Hematopoietic multipotent progenitor cell treated with erythropoietin and hydrocortisone succinate and interleukin-3 and kit ligand, for 8 days (in vitro differentiated cells): ENCODE data around the gene SLC22A9.
"Not testable (repeated sequence)": the region's sequence is repeated elsewhere in the genome, so short reads cannot be mapped to it uniquely, and the experiment has no call there.

ENCODE experiments used
- DNase-seq: peaks from one replicate; pipeline ENCODE4 v3.0.0-alpha.2; 2015

Gene SLC22A9

DNA sequence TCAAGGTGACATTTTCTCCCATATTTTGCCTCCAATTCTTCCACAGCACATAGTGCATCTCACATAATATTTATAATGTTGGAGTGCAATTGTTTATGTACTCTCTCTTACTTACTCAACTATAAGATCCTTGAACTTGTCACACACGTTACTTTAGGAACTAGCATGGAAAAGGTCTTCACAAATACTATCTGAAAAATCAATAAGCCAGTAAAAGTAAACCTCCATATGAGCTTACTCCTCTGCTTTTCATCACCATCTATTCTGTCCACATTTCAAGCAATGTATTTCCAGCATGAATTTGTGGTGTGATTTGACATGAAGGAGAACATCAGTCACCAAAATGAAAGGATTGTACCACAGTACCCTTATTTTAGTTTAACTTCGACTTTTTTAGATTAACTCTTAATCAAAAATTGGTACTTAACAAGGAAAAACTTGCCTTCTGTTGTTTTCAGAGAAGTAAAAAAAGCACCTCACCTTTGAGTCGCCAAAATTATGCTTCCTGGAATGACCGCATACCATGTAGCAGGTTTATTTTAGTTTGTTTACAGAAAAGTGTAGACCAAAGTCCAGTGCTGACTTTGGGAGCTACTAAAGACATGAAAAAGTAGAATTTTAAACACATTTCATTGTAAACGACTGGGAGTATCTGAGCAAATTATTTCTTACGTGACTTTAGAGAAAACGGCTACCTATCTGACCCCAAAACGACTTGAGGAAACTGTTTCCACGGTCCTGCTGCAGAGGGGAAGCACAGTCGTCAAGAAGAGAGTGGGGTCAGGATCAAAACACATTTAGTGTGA is at the start of gene SLC22A9:
SLC22A9 (plus strand) TSS at position 621 of the 806 bp plus-strand sequence. CDS start 272 bp downstream, outside the sequence.
- DNase-seq = no peak

DNA sequence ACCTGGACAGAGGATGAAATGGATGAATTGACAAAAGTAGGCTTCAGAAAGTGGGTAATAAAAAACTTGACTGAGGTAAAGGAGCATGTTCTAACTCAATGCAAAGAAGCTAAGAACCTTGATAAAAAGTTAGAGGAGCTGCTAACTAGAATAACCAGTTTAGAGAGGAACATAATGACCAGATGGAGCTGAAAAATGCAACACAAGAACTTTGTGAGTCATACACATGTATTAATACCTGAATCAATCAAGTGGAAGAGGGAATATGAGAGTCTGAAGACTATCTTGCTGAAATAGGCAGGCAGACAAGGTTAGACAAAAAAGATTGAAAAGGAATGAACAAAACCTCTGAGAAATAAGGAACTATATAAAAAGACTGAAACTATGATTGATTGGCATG is 47.9 kb upstream of the SLC22A9 start:
- no peak for DNase-seq

DNA sequence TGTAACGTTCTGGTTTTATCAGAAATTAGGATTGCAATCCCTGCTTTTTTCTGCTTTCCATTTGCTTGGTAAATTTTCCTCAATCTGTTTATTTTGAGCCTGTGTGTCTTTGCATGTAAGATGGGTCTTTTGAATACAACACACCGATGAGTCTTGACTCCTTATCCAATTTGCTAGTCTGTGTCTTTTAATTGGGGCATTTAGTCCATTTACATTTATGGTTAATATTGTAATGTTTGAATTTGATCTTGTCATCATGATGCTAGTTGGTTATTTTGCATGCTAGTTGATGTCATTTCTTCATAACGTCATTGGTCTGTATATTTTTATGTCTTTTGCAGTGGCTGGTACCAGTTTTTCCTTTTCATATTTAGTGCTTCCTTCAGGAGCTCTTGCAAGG is 34.5 kb upstream of the SLC22A9 start:
- DNase-seq = not testable (repeated sequence)

DNA sequence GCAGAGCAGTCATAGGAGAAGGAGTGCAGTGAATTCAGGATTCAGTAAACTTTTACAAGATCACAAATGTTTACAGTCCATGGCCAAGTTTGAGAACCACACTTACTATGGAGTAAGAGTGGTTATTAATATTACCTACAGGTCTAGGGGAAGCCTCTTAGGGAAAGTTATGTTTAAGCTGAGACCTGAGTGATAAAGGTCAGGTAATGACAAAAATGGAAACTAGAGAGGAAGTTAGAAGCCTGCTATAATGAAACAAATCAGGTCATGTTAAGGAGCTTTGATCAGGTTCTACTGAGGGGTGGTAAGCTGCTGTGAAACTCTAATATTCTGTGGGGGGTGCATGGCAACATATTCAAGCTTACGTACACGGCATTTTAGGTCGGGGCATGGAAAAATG is 32.5 kb upstream of the SLC22A9 start:
- DNase-seq = no peak

DNA sequence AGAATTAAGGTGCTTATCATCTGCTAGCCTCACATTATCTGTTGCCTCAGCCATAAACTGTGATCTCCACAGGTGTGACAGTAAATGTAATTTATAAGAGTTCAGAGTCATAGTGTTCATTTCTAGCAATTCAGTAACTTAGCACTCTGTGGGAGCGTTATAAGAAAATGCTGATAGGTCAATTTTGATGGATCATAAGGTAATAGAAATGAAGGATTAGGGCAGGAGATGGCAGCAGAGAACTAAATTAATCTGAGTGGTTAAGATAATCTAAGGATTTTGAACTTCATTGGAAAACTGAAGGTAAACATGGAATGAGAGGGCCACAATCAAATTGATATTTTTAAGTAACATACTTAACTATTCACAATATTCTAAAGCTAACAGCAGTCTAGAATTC is 26.5 kb upstream of the SLC22A9 start:
- DNase-seq = no peak

DNA sequence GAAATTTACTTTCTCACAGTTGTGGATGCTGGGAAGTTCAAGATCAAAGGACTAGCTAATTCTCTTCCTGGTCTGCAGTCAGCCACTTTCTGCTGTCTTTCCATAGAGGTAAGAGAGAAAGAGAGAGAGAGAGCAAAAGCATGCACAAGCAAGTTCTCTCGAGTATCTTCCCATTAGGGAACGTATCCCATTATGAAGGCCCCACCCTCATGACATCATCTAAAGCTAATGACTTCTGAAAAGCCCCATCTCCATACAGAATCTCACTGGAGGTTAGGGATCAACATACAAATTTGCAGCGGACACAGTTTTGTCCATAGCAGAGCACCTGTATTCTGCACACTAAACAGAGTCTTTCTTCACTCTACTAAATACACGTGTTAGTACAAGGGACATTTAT is 17.4 kb upstream of the SLC22A9 start:
- no peak for DNase-seq

DNA sequence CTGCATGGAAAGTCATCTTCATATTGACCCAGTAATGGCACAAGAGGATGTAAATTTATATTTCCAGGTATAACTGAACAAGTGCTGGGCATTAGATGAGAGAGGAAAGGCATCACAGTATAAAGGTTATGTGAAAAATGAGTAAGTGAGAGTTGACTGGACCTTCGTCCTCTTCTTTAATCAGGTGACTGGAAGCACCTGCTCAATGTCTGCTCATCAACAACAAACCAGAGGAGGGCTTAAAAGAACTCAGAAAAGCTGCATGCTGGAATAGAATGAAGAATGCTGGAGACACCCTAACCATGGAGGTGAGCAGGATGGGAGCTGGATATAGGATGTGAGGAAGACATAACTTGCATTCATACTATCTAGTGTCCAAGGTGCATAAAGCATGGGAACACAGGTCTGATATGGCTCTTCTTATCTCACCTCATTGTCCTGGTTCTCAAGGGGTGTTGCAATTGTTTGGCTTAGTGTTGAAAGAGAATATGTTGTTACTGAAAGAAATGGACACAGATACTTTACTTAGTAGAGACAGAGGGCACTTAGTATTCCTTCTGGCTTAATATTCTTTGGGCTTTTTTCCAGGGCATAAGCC is 7.3 kb upstream of the SLC22A9 start:
- DNase-seq = no peak

DNA sequence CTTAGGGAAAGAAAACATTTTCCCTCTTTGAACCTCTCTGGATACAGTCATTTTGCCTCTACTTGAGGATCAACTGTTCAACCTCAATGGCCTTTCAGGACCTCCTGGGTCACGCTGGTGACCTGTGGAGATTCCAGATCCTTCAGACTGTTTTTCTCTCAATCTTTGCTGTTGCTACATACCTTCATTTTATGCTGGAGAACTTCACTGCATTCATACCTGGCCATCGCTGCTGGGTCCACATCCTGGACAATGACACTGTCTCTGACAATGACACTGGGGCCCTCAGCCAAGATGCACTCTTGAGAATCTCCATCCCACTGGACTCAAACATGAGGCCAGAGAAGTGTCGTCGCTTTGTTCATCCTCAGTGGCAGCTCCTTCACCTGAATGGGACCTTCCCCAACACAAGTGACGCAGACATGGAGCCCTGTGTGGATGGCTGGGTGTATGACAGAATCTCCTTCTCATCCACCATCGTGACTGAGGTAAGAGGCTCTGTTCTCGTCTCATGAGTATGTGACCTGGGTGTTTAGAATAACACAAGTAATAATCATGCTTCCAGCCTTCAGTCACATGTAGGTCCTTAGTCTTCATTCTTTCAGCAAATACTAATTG is 495 bp downstream of the SLC22A9 start:
- no peak for DNase-seq

DNA sequence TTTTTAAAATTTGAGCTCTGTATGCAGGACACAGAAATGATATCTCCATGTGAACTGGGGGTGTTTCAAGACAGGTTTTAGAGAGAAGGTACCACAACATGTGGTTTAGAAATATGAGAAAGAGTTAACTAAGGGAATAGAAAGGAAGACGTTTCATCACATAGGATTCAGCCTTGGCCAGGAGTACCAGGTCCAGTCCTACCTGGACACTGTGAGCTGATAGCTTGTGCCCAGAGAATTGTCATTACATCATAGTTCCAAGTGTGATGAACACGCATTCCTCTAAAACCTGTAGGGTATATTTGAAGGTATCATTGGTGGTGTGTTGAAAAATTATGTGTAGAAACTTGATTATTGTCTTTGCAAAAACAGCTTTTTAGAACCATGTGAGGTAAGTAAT is 1.8 kb downstream of the SLC22A9 start:
- DNase-seq = no peak

DNA sequence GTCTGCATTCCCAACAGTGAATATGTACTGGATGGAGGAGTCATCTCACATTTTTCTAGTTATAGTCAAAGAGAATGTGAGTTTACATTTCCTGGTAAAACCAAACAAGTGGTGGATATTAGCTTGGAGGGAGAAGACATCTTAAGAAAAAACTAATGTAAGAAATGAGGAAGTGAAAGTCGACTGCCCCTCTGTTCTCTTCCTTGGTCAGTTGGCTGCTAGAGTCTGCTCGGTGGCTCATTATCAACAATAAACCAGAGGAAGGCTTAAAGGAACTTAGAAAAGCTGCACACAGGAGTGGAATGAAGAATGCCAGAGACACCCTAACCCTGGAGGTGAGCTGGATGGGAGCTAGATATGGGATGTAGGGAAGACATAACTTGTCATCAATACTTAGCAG is 5.8 kb downstream of the SLC22A9 start:
- DNase-seq = no peak

DNA sequence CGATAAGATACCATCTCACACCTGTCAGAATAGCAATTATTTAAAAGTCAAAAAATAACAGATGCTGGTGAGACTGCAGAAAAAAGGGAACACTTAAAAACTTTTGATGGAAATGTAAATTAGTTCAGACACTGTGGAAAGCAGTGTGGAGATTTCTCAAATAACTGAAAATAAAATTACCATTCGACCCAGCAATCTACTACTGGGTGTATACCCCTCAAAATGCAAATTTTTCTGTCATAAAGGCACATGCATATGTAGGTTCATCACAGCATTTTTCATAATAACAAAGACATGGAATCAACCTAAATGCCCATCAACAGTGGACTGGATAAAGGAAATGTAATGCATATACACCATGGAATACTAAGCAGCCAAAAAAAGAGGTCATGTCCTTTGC is 10.5 kb downstream of the SLC22A9 start:
- DNase-seq = no peak

DNA sequence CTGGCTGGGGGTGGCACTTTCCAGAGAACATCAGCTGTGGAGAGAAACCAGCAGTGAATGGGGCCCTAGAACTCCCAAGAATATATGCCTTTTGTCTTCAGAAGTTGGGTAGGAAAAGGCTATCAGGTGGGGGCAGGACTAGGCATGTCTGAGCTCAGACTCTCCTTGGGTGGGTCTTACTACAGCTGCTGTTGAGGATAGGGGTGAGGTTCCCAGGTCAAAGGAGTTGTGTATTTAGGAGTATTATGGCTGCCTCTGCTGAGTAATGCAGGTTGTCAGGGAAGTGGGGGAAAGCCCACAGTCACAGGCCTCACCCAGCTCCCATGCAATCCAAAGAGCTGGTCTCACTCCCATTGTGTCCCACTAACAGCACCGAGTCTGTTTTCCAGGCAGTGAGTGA is 26.1 kb downstream of the SLC22A9 start:
- DNase-seq = no peak

DNA sequence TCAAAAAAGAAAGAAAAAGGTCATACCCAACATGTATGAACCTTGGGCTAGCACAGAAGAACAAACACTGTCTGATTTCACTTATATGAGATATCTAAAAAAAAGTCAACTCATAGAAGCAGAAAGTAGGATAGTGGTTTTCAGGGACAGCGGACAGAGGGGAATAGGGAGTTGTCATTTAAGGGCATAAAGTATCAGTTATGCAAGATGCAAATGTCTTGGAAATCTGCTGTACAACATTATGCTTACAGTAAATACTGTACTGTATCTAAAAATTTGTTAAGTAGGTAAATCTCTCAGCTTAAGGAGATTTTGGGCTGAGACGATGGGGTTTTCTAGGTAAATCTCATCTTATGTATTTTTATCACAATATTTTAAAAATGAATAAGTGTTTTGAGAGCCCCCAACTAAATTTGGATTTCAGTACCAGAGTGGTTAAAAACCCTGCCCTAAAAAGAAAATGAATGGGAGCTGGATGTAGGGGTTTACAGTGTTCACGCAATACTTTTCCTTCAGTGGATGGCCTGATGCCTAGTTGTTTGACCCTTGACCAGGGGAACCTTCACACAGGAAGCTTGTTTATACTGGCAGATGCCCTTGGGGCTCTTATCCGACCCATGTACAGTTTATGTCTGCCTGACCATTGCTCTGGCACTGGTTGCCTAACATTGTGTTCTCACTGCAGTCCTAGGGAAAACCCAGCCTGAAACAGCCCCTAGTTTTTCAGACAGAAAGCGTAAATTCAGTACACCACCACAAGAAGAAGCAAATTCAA is 34.8 kb downstream of the SLC22A9 start:
- no peak for DNase-seq

DNA sequence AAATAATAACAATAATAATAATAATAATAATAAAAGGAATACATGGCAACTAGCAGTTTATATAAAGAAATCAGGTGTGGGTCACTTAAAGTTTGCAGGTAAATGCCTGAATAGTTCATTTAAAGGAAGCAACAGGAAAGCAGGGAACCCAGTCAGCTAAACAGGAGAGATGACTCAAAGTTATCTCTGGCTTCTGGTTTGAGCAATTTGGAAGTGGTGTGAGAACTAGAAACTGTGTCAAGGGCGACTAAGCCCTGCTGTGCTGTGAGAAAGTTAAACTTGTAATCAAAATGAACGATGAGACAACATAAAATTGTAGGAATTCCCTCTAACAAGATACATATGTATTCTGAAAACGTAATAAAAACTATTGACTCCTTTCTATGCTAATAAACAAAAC is 35.5 kb downstream of the SLC22A9 start:
- no peak for DNase-seq

DNA sequence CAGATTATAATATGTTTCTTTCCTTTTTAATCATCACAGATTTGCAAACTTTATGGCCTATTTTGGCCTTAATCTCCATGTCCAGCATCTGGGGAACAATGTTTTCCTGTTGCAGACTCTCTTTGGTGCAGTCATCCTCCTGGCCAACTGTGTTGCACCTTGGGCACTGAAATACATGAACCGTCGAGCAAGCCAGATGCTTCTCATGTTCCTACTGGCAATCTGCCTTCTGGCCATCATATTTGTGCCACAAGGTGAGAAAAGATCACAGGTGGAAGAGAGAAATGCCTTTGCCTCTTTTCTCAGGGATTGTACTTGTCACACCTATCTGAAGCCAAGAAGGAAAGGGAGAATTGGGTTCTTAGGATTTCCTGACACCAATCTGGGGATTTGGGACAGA is 36.9 kb downstream of the SLC22A9 start:
- no peak for DNase-seq

DNA sequence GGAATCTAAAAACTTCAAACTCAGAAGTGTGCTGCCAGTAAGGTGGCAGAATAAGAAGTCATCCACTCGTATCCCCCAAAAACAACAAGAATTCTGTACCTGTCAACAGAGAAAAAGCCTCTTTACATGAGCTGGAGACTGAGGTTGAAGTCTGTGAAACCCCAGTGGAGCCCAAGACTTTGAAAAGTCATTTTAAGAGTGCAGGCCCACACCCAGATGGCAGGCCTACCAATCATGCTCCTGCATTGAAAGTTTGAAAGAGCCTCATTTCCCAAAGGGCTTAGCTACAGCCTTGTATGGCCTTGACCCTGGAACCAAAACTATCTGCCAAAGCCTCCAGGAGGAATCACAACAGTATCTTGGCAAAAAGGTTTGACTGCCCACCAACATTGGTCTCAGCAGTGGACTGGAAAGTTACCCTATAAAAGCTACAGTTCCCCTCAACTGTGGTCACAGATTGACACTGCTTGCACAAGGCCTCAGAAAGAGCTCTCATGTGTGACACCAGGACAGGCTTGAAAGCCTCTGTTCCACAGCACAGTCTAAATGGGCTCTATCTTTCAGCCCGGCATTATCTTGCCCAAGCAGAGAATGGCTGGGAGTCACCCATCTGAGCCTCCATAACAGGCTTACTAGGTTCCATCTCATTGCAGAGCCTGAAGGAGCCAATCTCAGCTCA is 47.7 kb downstream of the SLC22A9 start:
- no peak for DNase-seq

DNA sequence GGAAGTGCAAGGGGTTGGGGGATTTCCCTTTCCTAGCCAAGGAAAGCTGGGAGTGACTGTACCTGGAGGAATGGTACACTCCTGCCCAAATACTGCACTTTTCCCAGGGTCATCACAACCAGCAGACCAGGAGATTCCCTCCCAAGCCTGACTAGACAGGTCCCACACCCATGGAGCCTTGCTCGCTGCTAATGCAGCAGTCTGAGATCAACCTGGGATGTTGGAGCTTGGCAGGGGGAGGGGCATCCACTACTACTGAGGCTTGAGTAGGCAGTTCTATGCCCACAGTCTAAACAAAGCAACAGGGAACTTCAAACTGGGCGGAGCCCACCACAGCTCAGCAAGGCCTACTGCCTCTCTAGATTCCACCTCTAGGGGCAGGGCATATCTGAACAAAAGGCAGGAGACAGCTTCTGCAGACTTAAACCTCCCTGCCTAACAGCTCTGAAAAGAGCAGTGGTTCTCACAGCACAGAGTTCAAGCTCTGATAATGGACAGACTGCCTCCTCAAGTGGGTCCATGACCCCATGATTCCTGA is 58.5 kb downstream of the SLC22A9 start:
- no peak for DNase-seq

DNA sequence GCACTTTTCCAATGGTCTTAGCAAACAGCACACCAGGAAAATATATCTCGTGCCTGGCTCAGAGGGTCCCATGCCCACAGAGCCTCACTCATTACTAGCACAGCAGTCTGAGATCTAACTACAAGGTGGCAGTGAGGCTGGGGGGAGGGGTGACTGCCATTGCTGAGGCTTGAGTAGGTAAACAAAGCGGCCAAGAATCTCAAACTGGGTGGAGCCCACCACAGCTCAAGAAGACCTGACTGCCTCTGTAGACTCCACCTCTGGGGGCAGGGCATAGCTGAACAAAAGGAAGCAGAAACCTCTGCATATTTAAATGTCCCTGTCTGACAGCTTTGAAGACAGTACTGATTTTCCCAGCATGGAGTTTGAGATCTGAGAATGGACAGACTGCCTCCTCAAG is 61.1 kb downstream of the SLC22A9 start:
- not testable (repeated sequence) for DNase-seq

DNA sequence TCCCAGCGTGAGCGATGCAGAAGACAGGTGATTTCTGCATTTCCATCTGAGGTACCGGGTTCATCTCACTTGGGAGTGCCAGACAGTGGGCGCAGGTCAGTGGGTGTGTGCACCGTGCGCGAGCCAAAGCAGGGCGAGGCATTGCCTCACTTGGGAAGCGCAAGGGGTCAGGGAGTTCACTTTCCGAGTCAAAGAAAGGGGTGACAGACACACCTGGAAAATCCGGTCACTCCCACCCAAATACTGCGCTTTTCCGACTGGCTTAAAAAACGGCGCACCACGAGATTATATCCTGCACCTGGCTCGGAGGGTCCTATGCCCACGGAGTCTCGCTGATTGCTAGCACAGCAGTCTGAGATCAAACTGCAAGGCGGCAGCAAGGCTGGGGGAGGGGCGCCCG is 65.8 kb downstream of the SLC22A9 start:
- not testable (repeated sequence) for DNase-seq

DNA sequence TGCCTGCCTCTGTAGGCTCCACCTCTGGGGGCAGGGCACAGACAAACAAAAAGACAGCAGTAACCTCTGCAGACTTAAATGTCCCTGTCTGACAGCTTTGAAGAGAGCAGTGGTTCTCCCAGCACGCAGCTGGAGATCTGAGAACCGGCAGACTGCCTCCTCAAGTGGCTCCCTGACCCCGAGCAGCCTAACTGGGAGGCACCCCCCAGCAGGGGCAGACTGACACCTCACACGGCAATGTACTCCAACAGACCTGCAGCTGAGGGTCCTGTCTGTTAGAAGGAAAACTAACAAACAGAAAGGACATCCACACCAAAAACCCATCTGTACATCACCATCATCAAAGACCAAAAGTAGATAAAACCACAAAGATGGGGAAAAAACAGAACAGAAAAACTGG is 66.2 kb downstream of the SLC22A9 start:
- DNase-seq = not testable (repeated sequence)

DNA sequence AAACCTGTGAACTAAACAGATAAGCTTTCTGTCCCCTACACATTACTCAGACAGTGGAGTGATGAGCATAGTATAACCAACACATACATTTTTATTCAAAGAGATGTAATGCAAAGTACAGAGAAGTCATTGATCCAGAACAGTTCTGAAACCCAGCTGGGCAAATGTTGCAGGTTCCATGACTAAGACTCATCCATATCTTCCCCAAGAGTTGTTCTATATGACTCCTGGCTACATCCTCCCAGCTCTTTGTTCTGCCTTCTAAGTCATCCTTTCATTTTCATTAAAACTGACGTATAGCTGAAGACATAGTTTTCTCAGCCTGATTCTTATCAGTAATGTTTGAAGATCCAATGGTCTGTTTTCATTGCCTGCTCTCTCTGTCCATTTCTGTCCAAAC is 74.1 kb downstream of the SLC22A9 start:
- DNase-seq = no peak

DNA sequence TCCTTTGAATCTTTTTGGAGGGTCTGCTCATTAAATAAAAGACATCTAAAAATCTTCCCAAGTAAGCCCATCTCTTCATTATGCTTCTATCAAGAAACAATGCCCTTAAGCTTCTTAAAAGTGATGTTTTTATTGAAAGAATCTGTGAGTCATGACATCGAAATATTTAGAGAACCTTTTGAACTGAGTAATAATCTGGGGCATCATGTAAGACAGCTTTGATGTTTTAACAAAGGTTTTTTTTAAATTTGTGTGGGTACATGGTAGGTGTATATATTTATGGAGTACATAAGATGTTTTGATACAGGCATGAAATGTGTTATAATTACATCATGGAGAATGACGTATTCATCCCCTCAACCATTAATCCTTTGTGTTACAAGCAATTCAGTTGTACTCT is 74.6 kb downstream of the SLC22A9 start:
- DNase-seq = no peak

DNA sequence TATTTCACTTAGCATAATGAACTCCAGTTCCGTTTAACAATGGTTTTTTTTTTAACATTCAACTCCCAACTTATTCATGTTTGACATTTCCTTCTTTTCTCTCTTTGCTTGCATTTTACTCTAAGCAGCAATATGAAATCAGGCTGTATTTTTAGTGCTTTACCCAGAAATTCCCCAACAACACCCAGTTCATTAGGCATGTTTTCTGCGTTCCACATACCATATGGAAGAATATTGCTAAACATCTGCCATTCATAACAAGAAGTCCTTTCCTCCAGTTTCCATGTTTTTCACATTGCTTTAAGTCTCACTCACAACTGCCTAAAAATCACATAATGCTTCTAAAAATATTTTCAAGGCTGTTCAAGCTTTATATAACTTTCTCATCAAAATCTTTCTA is 75.5 kb downstream of the SLC22A9 start:
- DNase-seq = no peak
